ENCODE results near the gene CPNE2.

DNA sequence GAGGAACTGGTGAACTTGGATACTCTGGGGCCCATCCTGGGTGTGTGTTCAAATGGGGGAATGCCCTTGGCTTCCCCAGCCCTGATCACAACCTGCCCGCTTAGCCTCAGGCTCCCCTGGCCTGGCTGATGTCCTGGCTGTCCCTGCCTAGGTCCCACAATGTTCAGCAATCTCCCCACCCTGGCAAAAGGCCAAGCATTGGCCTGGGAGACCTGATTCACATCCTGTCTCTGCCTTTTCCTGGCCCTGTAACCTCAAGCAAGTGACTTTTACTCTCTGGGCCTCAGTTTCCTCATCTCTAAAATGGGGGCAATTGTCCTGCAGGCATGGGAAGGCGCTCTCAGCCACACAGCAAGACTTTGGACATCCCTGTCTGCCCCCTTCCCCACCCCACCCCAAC lies 14.4 kb downstream of the CPNE2 start:
- TF ChIP-seq GATA3 (IDR thresholded peaks at IDR 0.05; ENCODE audit: low read depth, low read length) (no peak), GATA2 (IDR thresholded peaks at IDR 0.05; ENCODE audit: low read depth, low read length) (no peak)

Data from SH-SY5Y (cell line).